Ishikawa (cell line): ENCODE measurements around the gene TRAK1.

ENCODE experiments used
- MAX ChIP-seq: IDR thresholded peaks from 2 replicates; pipeline ENCODE4 v1.6.1; 2012
- NFIC ChIP-seq: IDR thresholded peaks from 2 replicates; pipeline ENCODE4 v1.6.1; 2012
- YY1 ChIP-seq: IDR thresholded peaks from 2 replicates; pipeline ENCODE4 v1.6.1; 2012; ENCODE audit warnings: low read depth

GRCh38 chr3:42148982-42149432 is 57.9 kb downstream of the TRAK1 start:
- TF ChIP-seq MAX, result no peak
- 0 out of 2 replicates have a peak, but pooled peaks have one; percentile 11 for TF ChIP-seq NFIC
- no peak for TF ChIP-seq YY1
